ENCODE results near the gene C10orf120. TPM values are rescaled to one million over a fixed set of nuclear protein-coding genes. Genes with fewer than 3 reads are reported as not detected.

Gene C10orf120
- total and polyA plus RNA-seq, 2 donors (not counting 3 experiments of a cell fraction or from before 2014, with no cell fraction given) = not detected

DNA sequence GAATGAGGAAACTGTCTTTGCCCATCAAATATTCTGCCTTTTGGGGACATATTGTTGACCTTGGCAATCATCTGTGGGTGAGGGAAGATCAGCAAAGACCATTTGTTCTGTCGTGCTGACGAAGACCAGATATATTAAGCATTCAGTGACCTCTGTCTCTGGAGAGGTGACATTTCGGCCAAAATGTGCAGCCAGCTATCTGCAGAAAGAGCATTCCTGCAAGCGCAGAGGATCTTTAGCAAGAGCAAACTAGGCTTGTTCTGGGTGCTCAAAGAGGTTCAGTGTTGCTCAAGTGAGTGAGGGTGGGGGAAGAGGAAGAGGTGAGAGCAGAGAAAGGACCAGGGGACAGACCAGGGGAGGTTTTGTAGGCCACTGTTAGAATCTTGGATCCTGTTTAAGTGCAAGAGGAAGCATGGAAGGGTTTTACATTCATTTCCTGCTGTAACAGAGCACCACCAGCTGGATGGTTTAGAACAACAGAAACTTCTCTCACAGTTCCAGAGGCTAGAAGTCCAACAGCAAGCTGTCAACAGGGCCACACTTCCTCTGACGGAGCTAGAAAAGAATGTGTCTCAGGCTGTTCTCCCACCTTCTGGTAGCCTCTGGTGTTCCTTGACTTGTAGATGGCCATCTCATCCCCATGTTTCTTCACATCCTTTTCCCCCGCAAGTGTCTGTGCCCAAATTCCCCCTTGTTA is 11.2 kb downstream of the C10orf120 start:
- no peaks in the 10 kb centered on the region for H3K27me3 ChIP-seq (ENCODE audit: control insufficient read depth in 2 of 2, insufficient read depth in 2 of 2, low read length in 2 of 2)
- H3K9me3 ChIP-seq (replicated peaks; ENCODE audit: control insufficient read depth, insufficient read depth, low read length) = no peaks in the 10 kb centered on the region
- no peaks in the 10 kb centered on the region for H4K20me1 ChIP-seq (replicated peaks; ENCODE audit: control insufficient read depth, extremely low read depth, insufficient read depth, low read length)
- no peak for TF ChIP-seq EZH2 (IDR thresholded peaks at IDR 0.05; ENCODE audit: borderline replicate concordance, low read depth, low read length, severe bottlenecking)
- no peak for TF ChIP-seq POLR2AphosphoS5 (IDR thresholded peaks at IDR 0.05; ENCODE audit: insufficient read depth, low read depth, low read length)
- no peak for TF ChIP-seq MYC (IDR thresholded peaks at IDR 0.05; ENCODE audit: low read depth, low read length)
- TF ChIP-seq POLR2A (IDR thresholded peaks at IDR 0.05; ENCODE audit: low read depth, low read length) = no peak
- no peak for TF ChIP-seq JUN (IDR thresholded peaks at IDR 0.05; ENCODE audit: borderline replicate concordance, insufficient read depth, insufficient read length, low read depth)
- TF ChIP-seq CTCF (IDR thresholded peaks at IDR 0.05; ENCODE audit: extremely low read depth in 1 of 2, insufficient read depth in 1 of 2, low read depth in 1 of 2, low read length in 2 of 2) = no peak
- TF ChIP-seq MAX (IDR thresholded peaks at IDR 0.05; ENCODE audit: insufficient read depth, insufficient read length) = no peak
- TF ChIP-seq FOS (IDR thresholded peaks at IDR 0.05; ENCODE audit: borderline replicate concordance, insufficient read depth, low read length) = no peak
- no peak for TF ChIP-seq GATA2 (IDR thresholded peaks at IDR 0.05; ENCODE audit: insufficient read depth, insufficient read length, low read depth, low read length)
- DNase-seq (ENCODE audit: low read depth, low spot score) (peak; percentile 32), FAIRE-seq (peak; percentile 15)
- H3K9me1 ChIP-seq (replicated peaks; ENCODE audit: control insufficient read depth, extremely low read depth, insufficient read depth, low read length) = no peaks in the 10 kb centered on the region
- no peaks in the 10 kb centered on the region for H3K36me3 ChIP-seq (ENCODE audit: control insufficient read depth in 2 of 2, extremely low read depth in 1 of 2, insufficient read depth in 2 of 2, low read length in 2 of 2)
- intact Hi-C loops (cut with micrococcal nuclease) = no loop called here
- CTCF ChIA-PET = interaction anchor here (0.7 to 2.3 kb wide), 8 partner anchors 11 to 421 kb away, joined by 3 to 19 read pairs (median 3); no protein-coding TSS in a partner anchor
- no peak overlapping the region for H3K4me3 ChIP-seq (replicated peaks in 1 of 3; ENCODE audit: insufficient read depth in 1 of 3, low read depth in 1 of 3, low read length in 3 of 3)
- POLR2A ChIA-PET = no interaction called here
- no peak overlapping the region for H2AFZ ChIP-seq (ENCODE audit: low read depth, low read length)
- dilution Hi-C loops (cut with MboI; ENCODE audit: extremely low pct_ligation_motif_present, low sequenced_read_pairs) = no loop called here
- no peak overlapping the region for H3K9ac ChIP-seq (replicated peaks; ENCODE audit: extremely low read depth, insufficient read depth, low read length)
- no peaks in the 10 kb centered on the region for H3K4me1 ChIP-seq (ENCODE audit: control insufficient read depth, extremely low read depth, insufficient read depth, low read length)
- no peaks in the 10 kb centered on the region for H3K79me2 ChIP-seq (ENCODE audit: control insufficient read depth, insufficient read depth, low read length)
- no peak overlapping the region for H3K27ac ChIP-seq (ENCODE audit: insufficient read depth, low read depth, low read length)
- BruUV-seq (replicated peaks) = no TSS peak
- no peak overlapping the region for H3K4me2 ChIP-seq (ENCODE audit: insufficient read depth, low read length)
